Type B pancreatic cell (in vitro differentiated cells): ENCODE measurements around the gene RAP1GAP2. TPM values are rescaled to one million over a fixed set of nuclear protein-coding genes. Genes with fewer than 3 reads are reported as not detected.

Source experiments
- DNase-seq: peaks from one replicate; pipeline ENCODE4 v3.0.0; 2021; ENCODE audit warnings: mixed read lengths; ENCODE audit not compliant: unreplicated experiment; ENCODE audit errors: extremely low spot score
- H3K27ac Mint-ChIP-seq: 2 replicates; pipeline ENCODE4 v1.8.0; 2021; ENCODE audit warnings: mild to moderate bottlenecking, mixed read lengths
- H3K27me3 Mint-ChIP-seq: 2 replicates; pipeline ENCODE4 v1.8.0; 2021; ENCODE audit warnings: mixed read lengths
- H3K36me3 Mint-ChIP-seq: 2 replicates; pipeline ENCODE4 v1.8.0; 2021; ENCODE audit warnings: mixed read lengths
- H3K4me1 Mint-ChIP-seq: one replicate; pipeline ENCODE4 v1.8.0; 2021; ENCODE audit warnings: mixed read lengths; ENCODE audit not compliant: unreplicated experiment
- H3K4me3 Mint-ChIP-seq: 2 replicates; pipeline ENCODE4 v1.8.0; 2021; ENCODE audit warnings: mild to moderate bottlenecking, mixed read lengths
- H3K9me3 Mint-ChIP-seq: 2 replicates; pipeline ENCODE4 v1.8.0; 2021; ENCODE audit warnings: mixed read lengths
- total RNA-seq: library from RNA; stranded (reverse); gene quantifications from 2 replicates; pipeline ENCODE4 v1.2.1, GENCODE V29; 2021; ENCODE audit warnings: low replicate concordance
- TF ChIP-seq, protein P1 (sequence below): fragments of 200-600 bp; sonication (generic); conservative IDR thresholded peaks from 2 replicates; pipeline ENCODE4 v1.5.0; 2021; ENCODE audit warnings: antibody characterized with exemption, mild to moderate bottlenecking

Gene RAP1GAP2
- total RNA-seq, 1 donor from 2014 or later, result 49.7 TPM

DNA sequence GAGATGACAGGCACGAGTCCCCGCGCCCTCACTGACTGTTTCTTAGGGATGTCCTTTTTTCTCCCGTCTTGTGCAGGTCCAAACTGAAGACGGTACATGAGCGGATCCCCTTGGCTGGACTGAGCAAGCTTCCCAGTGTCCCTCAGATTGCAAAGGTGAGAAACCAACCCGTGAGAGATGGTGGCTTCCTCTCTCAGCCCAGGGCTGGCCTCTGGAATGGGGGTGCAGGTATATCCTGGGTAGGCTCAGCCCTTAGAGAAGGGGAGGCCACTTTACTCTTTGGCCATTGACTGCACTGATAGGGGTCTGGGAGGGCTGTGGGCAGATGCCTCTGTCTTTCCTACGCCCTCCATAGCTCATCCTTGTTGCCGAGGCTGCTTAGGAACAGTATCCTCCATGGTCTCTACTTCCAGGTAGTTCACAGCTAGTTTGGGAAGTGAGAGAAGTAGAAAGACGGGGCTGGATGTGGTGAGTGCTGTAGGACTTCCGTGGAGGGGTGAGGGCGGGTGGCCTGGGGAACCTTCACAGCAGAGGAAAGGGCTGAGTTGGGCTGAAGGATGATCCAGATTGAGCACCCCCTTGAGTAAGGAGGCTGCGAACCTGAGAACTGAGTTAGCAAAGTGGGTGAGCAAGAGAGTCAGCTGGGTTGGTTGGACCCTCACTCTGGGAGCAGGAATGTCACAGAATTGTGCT is 184.1 kb downstream of the RAP1GAP2 start:
- Mint-ChIP-seq H3K4me3 (no peak overlapping the region), H3K4me1 (no peaks in the 10 kb centered on the region), H3K36me3 (no peaks in the 10 kb centered on the region), H3K27me3 (no peaks in the 10 kb centered on the region), H3K27ac (no peak overlapping the region), H3K9me3 (no peaks in the 10 kb centered on the region)
- TF ChIP-seq, protein P1, sequence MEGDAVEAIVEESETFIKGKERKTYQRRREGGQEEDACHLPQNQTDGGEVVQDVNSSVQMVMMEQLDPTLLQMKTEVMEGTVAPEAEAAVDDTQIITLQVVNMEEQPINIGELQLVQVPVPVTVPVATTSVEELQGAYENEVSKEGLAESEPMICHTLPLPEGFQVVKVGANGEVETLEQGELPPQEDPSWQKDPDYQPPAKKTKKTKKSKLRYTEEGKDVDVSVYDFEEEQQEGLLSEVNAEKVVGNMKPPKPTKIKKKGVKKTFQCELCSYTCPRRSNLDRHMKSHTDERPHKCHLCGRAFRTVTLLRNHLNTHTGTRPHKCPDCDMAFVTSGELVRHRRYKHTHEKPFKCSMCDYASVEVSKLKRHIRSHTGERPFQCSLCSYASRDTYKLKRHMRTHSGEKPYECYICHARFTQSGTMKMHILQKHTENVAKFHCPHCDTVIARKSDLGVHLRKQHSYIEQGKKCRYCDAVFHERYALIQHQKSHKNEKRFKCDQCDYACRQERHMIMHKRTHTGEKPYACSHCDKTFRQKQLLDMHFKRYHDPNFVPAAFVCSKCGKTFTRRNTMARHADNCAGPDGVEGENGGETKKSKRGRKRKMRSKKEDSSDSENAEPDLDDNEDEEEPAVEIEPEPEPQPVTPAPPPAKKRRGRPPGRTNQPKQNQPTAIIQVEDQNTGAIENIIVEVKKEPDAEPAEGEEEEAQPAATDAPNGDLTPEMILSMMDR, result no peak
- peak; percentile 53 for DNase-seq

- no peaks in the 10 kb centered on the region for H3K4me1 Mint-ChIP-seq
- no peaks in the 10 kb centered on the region for H3K27me3 Mint-ChIP-seq
- H3K36me3 Mint-ChIP-seq, result no peaks in the 10 kb centered on the region
- no peaks in the 10 kb centered on the region for H3K9me3 Mint-ChIP-seq
- DNase-seq, result peak; percentile 45
- no peak overlapping the region for H3K4me3 Mint-ChIP-seq
- H3K27ac Mint-ChIP-seq, result no peak overlapping the region
- TF ChIP-seq, protein P1, result no peak
These were observed 184.6 kb downstream of the RAP1GAP2 start for GRCh38 chr17:2980904-2981246.

GRCh38 chr17:2981325-2981724 is 185.1 kb downstream of the RAP1GAP2 start:
- no peak overlapping the region for H3K4me3 Mint-ChIP-seq
- H3K4me1 Mint-ChIP-seq, result no peaks in the 10 kb centered on the region
- peak; percentile 55 for DNase-seq
- H3K36me3 Mint-ChIP-seq, result no peaks in the 10 kb centered on the region
- H3K27me3 Mint-ChIP-seq, result no peaks in the 10 kb centered on the region
- TF ChIP-seq, protein P1, result no peak
- no peaks in the 10 kb centered on the region for H3K9me3 Mint-ChIP-seq
- peak overlapping the region; percentile 16 for H3K27ac Mint-ChIP-seq

DNA sequence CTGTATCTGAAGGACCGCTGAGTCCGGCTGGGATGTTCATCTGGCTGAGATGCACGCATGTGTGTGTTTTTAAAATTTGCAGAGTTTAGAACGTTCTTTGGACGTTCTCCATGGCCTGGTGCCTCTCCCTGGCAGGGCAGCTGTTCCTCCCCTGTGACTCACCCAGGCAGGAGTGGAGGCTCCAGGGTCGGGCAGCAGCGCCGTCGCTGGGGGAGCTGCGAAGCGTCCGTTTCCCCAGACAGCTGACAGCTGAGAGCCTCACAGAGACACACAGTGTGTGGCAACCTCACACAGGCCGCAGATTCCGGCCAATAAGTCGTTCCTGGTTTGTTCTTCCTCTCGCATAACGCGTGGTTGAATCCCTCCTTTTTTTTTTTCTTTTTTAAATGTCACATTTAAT is 186.6 kb downstream of the RAP1GAP2 start:
- Mint-ChIP-seq H3K4me1 (no peaks in the 10 kb centered on the region), H3K9me3 (no peaks in the 10 kb centered on the region), H3K27ac (peak overlapping the region; percentile 25), H3K27me3 (no peaks in the 10 kb centered on the region), H3K36me3 (no peaks in the 10 kb centered on the region), H3K4me3 (no peak overlapping the region)
- DNase-seq, result peak; percentile 51
- TF ChIP-seq, protein P1, result no peak

GRCh38 chr17:2983255-2983654 is 187.0 kb downstream of the RAP1GAP2 start:
- H3K9me3 Mint-ChIP-seq, result no peaks in the 10 kb centered on the region
- H3K36me3 Mint-ChIP-seq, result peaks cover 3% of the 10 kb centered on the region
- H3K27ac Mint-ChIP-seq, result peak overlapping the region; percentile 25

More at GRCh38 chr17:2983255-2983654, 187.0 kb downstream of the RAP1GAP2 start:
- no peaks in the 10 kb centered on the region for H3K4me1 Mint-ChIP-seq
- TF ChIP-seq, protein P1, result no peak
- H3K27me3 Mint-ChIP-seq, result no peaks in the 10 kb centered on the region
- DNase-seq, result no peak
- H3K4me3 Mint-ChIP-seq, result no peak overlapping the region
